Mesenchymal stem cell (in vitro differentiated cells and primary cell): Measurements from ENCODE around the gene RASA4B.

ENCODE experiments used
- DNase-seq: peaks from one replicate; pipeline ENCODE4 v3.0.0-alpha.2; 2013
- H2AFZ ChIP-seq: one replicate; pipeline ENCODE4 v1.6.1; 2013; ENCODE audit warnings: low read depth, mild to moderate bottlenecking, control low read depth, inconsistent platforms, low read length, moderate library complexity
- H2AK5ac ChIP-seq: 2 replicates; pipeline ENCODE4 v1.6.1; 2013; ENCODE audit warnings: low read length, moderate library complexity, mild to moderate bottlenecking, inconsistent platforms; ENCODE audit not compliant: severe bottlenecking
- H2BK120ac ChIP-seq: one replicate; pipeline ENCODE4 v1.6.1; 2013; ENCODE audit warnings: low read depth, mild to moderate bottlenecking, inconsistent platforms, low read length, moderate library complexity
- H2BK12ac ChIP-seq, 2 experiments: one replicate each; pipeline ENCODE4 v1.6.1; 2013; ENCODE audit warnings: inconsistent platforms in 2 of 2, low read length in 2 of 2, mild to moderate bottlenecking in 2 of 2, moderate library complexity in 2 of 2, control low read depth in 1 of 2
- H2BK15ac ChIP-seq: one replicate; pipeline ENCODE4 v1.6.1; 2013; ENCODE audit warnings: mild to moderate bottlenecking, low read depth, inconsistent platforms; ENCODE audit not compliant: poor library complexity, severe bottlenecking
- H2BK5ac ChIP-seq: 2 replicates; pipeline ENCODE4 v1.6.1; 2013; ENCODE audit warnings: low read depth, mild to moderate bottlenecking, low read length, control low read depth, inconsistent platforms; ENCODE audit not compliant: poor library complexity, severe bottlenecking
- H3K14ac ChIP-seq, 2 experiments: one replicate each; pipeline ENCODE4 v1.6.1; 2013; ENCODE audit warnings: inconsistent platforms in 2 of 2, low read length in 2 of 2, control low read depth in 1 of 2, mild to moderate bottlenecking in 1 of 2, moderate library complexity in 1 of 2
- H3K18ac ChIP-seq, 2 experiments: one replicate each; pipeline ENCODE4 v1.6.1; 2013; ENCODE audit warnings: inconsistent platforms in 2 of 2, low read length in 2 of 2, control low read depth in 1 of 2, low read depth in 1 of 2, mild to moderate bottlenecking in 1 of 2
- H3K23ac ChIP-seq, 2 experiments: one replicate each; pipeline ENCODE4 v1.6.1; 2013; ENCODE audit warnings: inconsistent platforms in 2 of 2, low read length in 2 of 2, mild to moderate bottlenecking in 2 of 2, moderate library complexity in 2 of 2, control low read depth in 1 of 2
- H3K27ac ChIP-seq: 2 replicates; pipeline ENCODE4 v1.5.1; 2013; ENCODE audit warnings: mild to moderate bottlenecking, moderate library complexity, low read length, control low read depth, inconsistent platforms; ENCODE audit not compliant: poor library complexity, severe bottlenecking
- H3K27me3 ChIP-seq, 2 experiments: 2 replicates each; pipeline versions ENCODE4 v1.6.1 to v1.7.0; 2013; ENCODE audit warnings: low read length in 2 of 2, mild to moderate bottlenecking in 2 of 2, moderate library complexity in 2 of 2, control low read depth in 1 of 2, inconsistent platforms in 1 of 2; ENCODE audit not compliant: control insufficient read depth in 1 of 2, insufficient read depth in 1 of 2
- H3K36me3 ChIP-seq, 2 experiments: 2 replicates each; pipeline versions ENCODE4 v1.6.1 to v1.7.0; 2013; ENCODE audit warnings: low read length in 2 of 2, control low read depth in 1 of 2, inconsistent platforms in 1 of 2, low read depth in 1 of 2, mild to moderate bottlenecking in 1 of 2; ENCODE audit not compliant: insufficient read depth in 2 of 2, control insufficient read depth in 1 of 2
- H3K4ac ChIP-seq, 2 experiments: one replicate each; pipeline ENCODE4 v1.6.1; 2013; ENCODE audit warnings: inconsistent platforms in 2 of 2, low read length in 2 of 2, mild to moderate bottlenecking in 2 of 2, moderate library complexity in 2 of 2, control low read depth in 1 of 2, low read depth in 1 of 2
- H3K4me1 ChIP-seq: 2 replicates; pipeline ENCODE4 v1.6.1; 2013; ENCODE audit warnings: low read depth, low read length, control low read depth; ENCODE audit not compliant: control insufficient read depth, insufficient read depth
- H3K4me2 ChIP-seq: 2 replicates; pipeline ENCODE4 v1.6.1; 2013; ENCODE audit warnings: low read length, mild to moderate bottlenecking, inconsistent platforms; ENCODE audit not compliant: poor library complexity, severe bottlenecking
- H3K4me3 ChIP-seq, 2 experiments: 2 replicates each; pipeline versions ENCODE4 v1.5.1 to v1.7.0; 2013; ENCODE audit warnings: low read length in 2 of 2, mild to moderate bottlenecking in 2 of 2, control low read depth in 1 of 2, low read depth in 1 of 2; ENCODE audit not compliant: insufficient read depth in 1 of 2
- H3K79me1 ChIP-seq: replicated peaks from 2 replicates; pipeline ENCODE4 v1.6.1; 2013; ENCODE audit warnings: mild to moderate bottlenecking, control low read depth, low read length, inconsistent platforms; ENCODE audit not compliant: poor library complexity, severe bottlenecking
- H3K9ac ChIP-seq: 2 replicates; pipeline ENCODE4 v1.7.0; 2013; ENCODE audit warnings: mild to moderate bottlenecking, low read length, moderate library complexity
- H3K9me3 ChIP-seq: 2 replicates; pipeline ENCODE4 v1.7.0; 2013; ENCODE audit warnings: mild to moderate bottlenecking, low read length; ENCODE audit not compliant: control insufficient read depth
- H4K8ac ChIP-seq: one replicate; pipeline ENCODE4 v1.6.1; 2013; ENCODE audit warnings: inconsistent platforms, mild to moderate bottlenecking, low read length, moderate library complexity
- H4K91ac ChIP-seq: one replicate; pipeline ENCODE4 v1.6.1; 2013; ENCODE audit warnings: mild to moderate bottlenecking, low read length, inconsistent platforms
- WGBS: methylation state at CpG from one replicate; pipeline ENCODE4 v1.1.7; 2013; ENCODE audit warnings: mixed read lengths; 5-methylcytosine and 5-hydroxymethylcytosine counted together

The RASA4B gene

GRCh38 chr7:102467581-102468477 lies 49.7 kb downstream of the RASA4B start:
- Histone ChIP-seq H3K9ac (no peak overlapping the region), H2BK15ac (no peak overlapping the region), H2BK120ac (no peak overlapping the region), H2BK5ac (no peak overlapping the region), H2BK12ac (no peak overlapping the region), H2AK5ac (no peak overlapping the region), H3K4me3 (no peak overlapping the region), H4K91ac (no peak overlapping the region), H3K4me2 (no peak overlapping the region), H3K14ac (no peak overlapping the region), H3K9me3 (no peaks in the 10 kb centered on the region), H4K8ac (no peak overlapping the region), H3K4me1 (peaks cover 30% of the 10 kb centered on the region), H3K79me1 (peaks cover 42% of the 10 kb centered on the region), H3K27ac (no peak overlapping the region), H3K4ac (no peak overlapping the region), H2AFZ (no peak overlapping the region), H3K23ac (no peak overlapping the region), H3K36me3 (peaks cover 18 to 56% of the 10 kb centered on the region in 2 experiments), H3K27me3 (no peaks in the 10 kb centered on the region), H3K18ac (no peak overlapping the region)
- 97% methylated on average over 23 of the region's 24 CpGs for WGBS
- DNase-seq, result no peak

GRCh38 chr7:102466097-102466496 lies 51.5 kb downstream of the RASA4B start:
- Histone ChIP-seq H2BK5ac (no peak overlapping the region), H3K36me3 (peaks cover 16 to 47% of the 10 kb centered on the region in 2 experiments), H3K79me1 (peaks cover 44% of the 10 kb centered on the region), H2AFZ (no peak overlapping the region), H4K91ac (no peak overlapping the region), H3K14ac (no peak overlapping the region), H3K23ac (no peak overlapping the region), H2AK5ac (no peak overlapping the region), H3K4me2 (no peak overlapping the region), H3K27ac (no peak overlapping the region), H3K4me3 (peak overlapping the region in 1 of 2 experiments; percentile 100), H2BK15ac (no peak overlapping the region), H3K9ac (peak overlapping the region; percentile 99), H3K27me3 (no peaks in the 10 kb centered on the region), H3K4ac (no peak overlapping the region), H3K9me3 (no peaks in the 10 kb centered on the region), H4K8ac (no peak overlapping the region), H2BK12ac (no peak overlapping the region), H2BK120ac (no peak overlapping the region), H3K18ac (no peak overlapping the region), H3K4me1 (peaks cover 25% of the 10 kb centered on the region)
- 94% methylated on average over 7 of the region's 7 CpGs for WGBS
- DNase-seq, result no peak

GRCh38 chr7:102464577-102465280 lies 52.8 kb downstream of the RASA4B start, which contains the start of the genes ALKBH4 and LRWD1:
ALKBH4 (minus strand) TSS chr7:102464863; CDS start chr7:102464836, 27 bp downstream.
LRWD1 (plus strand) TSS chr7:102464984; CDS start chr7:102465081, 97 bp downstream.
- peaks cover 25% of the 10 kb centered on the region for H3K4me1 ChIP-seq
- H3K36me3 ChIP-seq, result peaks cover 16 to 45% of the 10 kb centered on the region in 2 experiments
- peak within 1 kb of the TSS; percentile 96 to 99 for H3K18ac ChIP-seq
- peak within 1 kb of the TSS in 1 of 2 experiments; percentile 97 for H3K14ac ChIP-seq
- peak within 1 kb of the TSS in 1 of 2 experiments; percentile 98 for H3K23ac ChIP-seq
- peak within 1 kb of the TSS; percentile 99 for H3K9ac ChIP-seq
- peak within 1 kb of the TSS; percentile 99 for H2AFZ ChIP-seq
- peaks cover 52% of the 10 kb centered on the region for H3K79me1 ChIP-seq
- H3K4ac ChIP-seq, result peak within 1 kb of the TSS; percentile 95 to 96
- peak within 1 kb of the TSS; percentile 99 for H4K8ac ChIP-seq
- H3K4me3 ChIP-seq, result peak within 1 kb of the TSS; percentile 99 to 100
- peak within 1 kb of the TSS; percentile 71 for H2AK5ac ChIP-seq
- under 1% methylated on average over 71 of the region's 81 CpGs for WGBS
- H3K9me3 ChIP-seq, result no peaks in the 10 kb centered on the region
- peak within 1 kb of the TSS; percentile 74 for H2BK15ac ChIP-seq
- peak within 1 kb of the TSS; percentile 39 for H3K27ac ChIP-seq
- no peaks in the 10 kb centered on the region for H3K27me3 ChIP-seq
- peak within 1 kb of the TSS; percentile 87 for H3K4me2 ChIP-seq
- H2BK120ac ChIP-seq, result peak within 1 kb of the TSS; percentile 44
- DNase-seq, result peak; percentile 91
- peak within 1 kb of the TSS; percentile 24 for H2BK5ac ChIP-seq
- H2BK12ac ChIP-seq, result peak within 1 kb of the TSS; percentile 61 to 83
- H4K91ac ChIP-seq, result peak within 1 kb of the TSS; percentile 95
